Fibroblast of the conjunctiva (primary cell): Measurements from ENCODE around the gene PHLDB2.

ENCODE experiments used
- DNase-seq: peaks from one replicate; pipeline ENCODE4 v3.0.0-alpha.2; 2010; ENCODE audit warnings: low read depth

Gene PHLDB2

GRCh38 chr3:111884411-111885018 lies 25.4 kb downstream of the PHLDB2 start:
- DNase-seq: no peak

GRCh38 chr3:111885578-111885977 lies 26.5 kb downstream of the PHLDB2 start:
- no peak for DNase-seq

GRCh38 chr3:111890051-111890580 lies 31.1 kb downstream of the PHLDB2 start:
- no peak for DNase-seq

GRCh38 chr3:111892070-111892469 lies 33.0 kb downstream of the PHLDB2 start:
- DNase-seq: no peak

GRCh38 chr3:111895071-111895470 lies 36.0 kb downstream of the PHLDB2 start:
- peak; percentile 55 for DNase-seq

- no peak for DNase-seq
These were observed 40.9 kb downstream of the PHLDB2 start for GRCh38 chr3:111899966-111900365.

GRCh38 chr3:111901637-111902036 lies 42.6 kb downstream of the PHLDB2 start:
- no peak for DNase-seq

GRCh38 chr3:111902534-111902933 lies 43.5 kb downstream of the PHLDB2 start:
- no peak for DNase-seq

GRCh38 chr3:111903067-111903511 lies 44.0 kb downstream of the PHLDB2 start:
- DNase-seq: peak; percentile 73

GRCh38 chr3:111904376-111905241 lies 45.5 kb downstream of the PHLDB2 start:
- DNase-seq: peak; percentile 93

- DNase-seq: no peak
These were observed 47.6 kb downstream of the PHLDB2 start for GRCh38 chr3:111906656-111907055.

- no peak for DNase-seq
These were observed 48.1 kb downstream of the PHLDB2 start for GRCh38 chr3:111907151-111907550.

- DNase-seq: no peak
These were observed 51.7 kb downstream of the PHLDB2 start for GRCh38 chr3:111910806-111911205.

GRCh38 chr3:111911446-111911845 lies 52.4 kb downstream of the PHLDB2 start:
- DNase-seq: no peak

- DNase-seq: no peak
These were observed 54.2 kb downstream of the PHLDB2 start for GRCh38 chr3:111913163-111913763.

GRCh38 chr3:111915905-111916304 lies 56.8 kb downstream of the PHLDB2 start:
- DNase-seq: no peak

GRCh38 chr3:111917300-111917699 lies 58.2 kb downstream of the PHLDB2 start:
- DNase-seq: no peak

GRCh38 chr3:111919370-111920065 lies 60.5 kb downstream of the PHLDB2 start:
- DNase-seq: no peak

- DNase-seq: no peak
These were observed 62.1 kb downstream of the PHLDB2 start for GRCh38 chr3:111921181-111921580.

- no peak for DNase-seq
These were observed 64.2 kb downstream of the PHLDB2 start for GRCh38 chr3:111923095-111923771.

- DNase-seq: no peak
These were observed 64.7 kb downstream of the PHLDB2 start for GRCh38 chr3:111923806-111924205.

- DNase-seq: no peak
These were observed 65.2 kb downstream of the PHLDB2 start for GRCh38 chr3:111924283-111924682.
